Measurements from ENCODE around the gene LMX1B.

Gene LMX1B

GRCh38 chr9:126658201-126658825, 44.6 kb downstream of the LMX1B start:
- Histone ChIP-seq H3K27ac (replicated peaks) (no peak overlapping the region), H3K27me3 (ENCODE audit: insufficient read depth, poor library complexity, severe bottlenecking) (peaks cover 7% of the 10 kb centered on the region), H3K4me3 (replicated peaks; ENCODE audit: insufficient read depth, low read length) (no peak overlapping the region)
- no peak for DNase-seq (ENCODE audit: low read depth in 1 of 2, low spot score in 1 of 2)
- no peak for TF ChIP-seq GABPA (IDR thresholded peaks at IDR 0.05; ENCODE audit: low read depth)
- no peak for TF ChIP-seq SPI1 (IDR thresholded peaks at IDR 0.05; ENCODE audit: borderline replicate concordance, low read depth)

- DNase-seq (ENCODE audit: low read depth in 1 of 2, low spot score in 1 of 2) = no peak
- peaks cover 12% of the 10 kb centered on the region for H3K27me3 ChIP-seq (ENCODE audit: insufficient read depth, poor library complexity, severe bottlenecking)
- H3K27ac ChIP-seq (replicated peaks) = no peak overlapping the region
- TF ChIP-seq SPI1 (IDR thresholded peaks at IDR 0.05; ENCODE audit: borderline replicate concordance, low read depth) (no peak), REST (IDR thresholded peaks at IDR 0.05; ENCODE audit: insufficient replicate concordance, low read depth) (no peak), CTCF (IDR thresholded peaks at IDR 0.05; ENCODE audit: insufficient read depth, low read length) (no peak), GABPA (IDR thresholded peaks at IDR 0.05; ENCODE audit: low read depth) (no peak), POLR2AphosphoS5 (IDR thresholded peaks at IDR 0.05; ENCODE audit: low read depth) (no peak)
- no peak overlapping the region for H3K4me3 ChIP-seq (replicated peaks; ENCODE audit: insufficient read depth, low read length)
Measured at GRCh38 chr9:126658956-126659555, 45.3 kb downstream of the LMX1B start.

GRCh38 chr9:126661122-126661520, 47.4 kb downstream of the LMX1B start:
- Histone ChIP-seq H3K27ac (replicated peaks) (no peak overlapping the region), H3K27me3 (ENCODE audit: insufficient read depth, poor library complexity, severe bottlenecking) (peaks cover 23% of the 10 kb centered on the region), H3K4me3 (replicated peaks; ENCODE audit: insufficient read depth, low read length) (no peak overlapping the region)
- no peak for DNase-seq (ENCODE audit: low read depth in 1 of 2, low spot score in 1 of 2)
- TF ChIP-seq SPI1 (IDR thresholded peaks at IDR 0.05; ENCODE audit: borderline replicate concordance, low read depth) = no peak
- TF ChIP-seq REST (IDR thresholded peaks at IDR 0.05; ENCODE audit: insufficient replicate concordance, low read depth) = no peak
- TF ChIP-seq GABPA (IDR thresholded peaks at IDR 0.05; ENCODE audit: low read depth) = no peak
- no peak for TF ChIP-seq CTCF (IDR thresholded peaks at IDR 0.05; ENCODE audit: insufficient read depth, low read length)
- no peak for TF ChIP-seq POLR2AphosphoS5 (IDR thresholded peaks at IDR 0.05; ENCODE audit: low read depth)

GRCh38 chr9:126661521-126662251, 48.0 kb downstream of the LMX1B start:
- no peak for DNase-seq (ENCODE audit: low read depth in 1 of 2, low spot score in 1 of 2)
- Histone ChIP-seq H3K27ac (replicated peaks) (no peak overlapping the region), H3K4me3 (replicated peaks; ENCODE audit: insufficient read depth, low read length) (no peak overlapping the region), H3K27me3 (ENCODE audit: insufficient read depth, poor library complexity, severe bottlenecking) (peaks cover 21% of the 10 kb centered on the region)
- no peak for TF ChIP-seq REST (IDR thresholded peaks at IDR 0.05; ENCODE audit: insufficient replicate concordance, low read depth)
- no peak for TF ChIP-seq SPI1 (IDR thresholded peaks at IDR 0.05; ENCODE audit: borderline replicate concordance, low read depth)
- TF ChIP-seq GABPA (IDR thresholded peaks at IDR 0.05; ENCODE audit: low read depth) = no peak
- TF ChIP-seq CTCF (IDR thresholded peaks at IDR 0.05; ENCODE audit: insufficient read depth, low read length) = no peak
- TF ChIP-seq POLR2AphosphoS5 (IDR thresholded peaks at IDR 0.05; ENCODE audit: low read depth) = no peak
